Mesendoderm (in vitro differentiated cells): ENCODE data around the gene HEPHL1.
A peak's percentile ranks its signal among the peaks of the same experiment; 100 is the strongest.

Experiments used
- DNase-seq: peaks from one replicate; pipeline ENCODE4 v3.0.0; 2013
- H2AK5ac ChIP-seq: 2 replicates; pipeline ENCODE4 v1.6.1; 2013; ENCODE audit warnings: low read length, inconsistent platforms
- H2BK120ac ChIP-seq: 2 replicates; pipeline ENCODE4 v1.6.1; 2013; ENCODE audit warnings: low read depth, mild to moderate bottlenecking, low read length, moderate library complexity, mixed read lengths
- H2BK15ac ChIP-seq: replicated peaks from 2 replicates; pipeline ENCODE4 v1.6.1; 2013; ENCODE audit warnings: low read depth, mild to moderate bottlenecking, moderate library complexity
- H2BK5ac ChIP-seq: 2 replicates; pipeline ENCODE4 v1.6.1; 2013; ENCODE audit warnings: low read length, inconsistent platforms
- H3K18ac ChIP-seq: 2 replicates; pipeline ENCODE4 v1.6.1; 2013; ENCODE audit warnings: mild to moderate bottlenecking, low read length, mixed read lengths
- H3K23ac ChIP-seq: one replicate; pipeline ENCODE4 v1.6.1; 2013; ENCODE audit warnings: low read length
- H3K27ac ChIP-seq: 2 replicates; pipeline ENCODE4 v1.5.1; 2013; ENCODE audit warnings: low read depth, mild to moderate bottlenecking, inconsistent platforms, low read length, moderate library complexity
- H3K27me3 ChIP-seq: 2 replicates; pipeline ENCODE4 v1.6.1; 2013; ENCODE audit warnings: low read length, control low read depth, mild to moderate bottlenecking, inconsistent platforms; ENCODE audit not compliant: insufficient read depth, poor library complexity
- H3K36me3 ChIP-seq: 2 replicates; pipeline ENCODE4 v1.6.1; 2013; ENCODE audit warnings: low read length, inconsistent platforms; ENCODE audit not compliant: control insufficient read depth, insufficient read depth
- H3K4ac ChIP-seq: one replicate; pipeline ENCODE4 v1.6.1; 2013; ENCODE audit warnings: low read depth, mild to moderate bottlenecking, low read length, moderate library complexity
- H3K4me1 ChIP-seq: 2 replicates; pipeline ENCODE4 v1.6.1; 2013; ENCODE audit warnings: low read depth, low read length, inconsistent platforms; ENCODE audit not compliant: control insufficient read depth
- H3K4me2 ChIP-seq: 2 replicates; pipeline ENCODE4 v1.6.1; 2013; ENCODE audit warnings: low read length
- H3K4me3 ChIP-seq: 2 replicates; pipeline ENCODE4 v1.5.1; 2013; ENCODE audit warnings: mild to moderate bottlenecking, low read length
- H3K56ac ChIP-seq: one replicate; pipeline ENCODE4 v1.6.1; 2013; ENCODE audit warnings: low read length
- H3K79me1 ChIP-seq: 2 replicates; pipeline ENCODE4 v1.6.1; 2013; ENCODE audit warnings: low read length, inconsistent platforms
- H3K79me2 ChIP-seq: 2 replicates; pipeline ENCODE4 v1.6.1; 2013; ENCODE audit warnings: mild to moderate bottlenecking, low read length; ENCODE audit not compliant: control insufficient read depth, insufficient read depth
- H3K9ac ChIP-seq: 2 replicates; pipeline ENCODE4 v1.6.1; 2013; ENCODE audit warnings: low read length, inconsistent platforms
- H4K5ac ChIP-seq: one replicate; pipeline ENCODE4 v1.6.1; 2013; ENCODE audit warnings: low read length
- H4K8ac ChIP-seq: one replicate; pipeline ENCODE4 v1.6.1; 2013; ENCODE audit warnings: low read depth, mild to moderate bottlenecking, control low read depth, low read length, moderate library complexity
- WGBS: extraction: QIAGEN DNeasy Blood & Tissue Kit; methylation state at CpG from one replicate; pipeline ENCODE4 v1.1.7; 2013; ENCODE audit warnings: low lambda C conversion rate, missing lambda C conversion rate; ENCODE audit not compliant: insufficient coverage; ENCODE audit errors: extremely low coverage; 5-methylcytosine and 5-hydroxymethylcytosine counted together

The HEPHL1 gene

GRCh38 chr11:94150704-94151685 lies 129.8 kb downstream of the HEPHL1 start:
- peaks cover 20% of the 10 kb centered on the region for H3K4me1 ChIP-seq
- H2BK15ac ChIP-seq: no peak overlapping the region
- H3K4ac ChIP-seq: no peak overlapping the region
- H3K79me1 ChIP-seq: peaks cover 46% of the 10 kb centered on the region
- H3K9ac ChIP-seq: no peak overlapping the region
- H4K8ac ChIP-seq: no peak overlapping the region
- H3K27me3 ChIP-seq: no peaks in the 10 kb centered on the region
- H3K18ac ChIP-seq: no peak overlapping the region
- H4K5ac ChIP-seq: no peak overlapping the region
- H3K23ac ChIP-seq: no peak overlapping the region
- no peak overlapping the region for H2BK5ac ChIP-seq
- no CpG with 5 or more reads among the region's 4 CpGs for WGBS
- no peak overlapping the region for H2BK120ac ChIP-seq
- peaks cover 77% of the 10 kb centered on the region for H3K79me2 ChIP-seq
- H2AK5ac ChIP-seq: no peak overlapping the region
- no peaks in the 10 kb centered on the region for H3K36me3 ChIP-seq
- H3K4me3 ChIP-seq: no peak overlapping the region
- H3K4me2 ChIP-seq: no peak overlapping the region
- no peak overlapping the region for H3K56ac ChIP-seq
- no peak overlapping the region for H3K27ac ChIP-seq
- no peak for DNase-seq

GRCh38 chr11:94151903-94152677 lies 130.9 kb downstream of the HEPHL1 start:
- Histone ChIP-seq H3K27ac (no peak overlapping the region), H2BK120ac (no peak overlapping the region), H3K9ac (peak overlapping the region; percentile 10), H3K23ac (peak overlapping the region; percentile 17), H3K4me1 (peaks cover 20% of the 10 kb centered on the region), H2BK15ac (no peak overlapping the region), H3K4me3 (no peak overlapping the region), H3K18ac (no peak overlapping the region), H3K79me1 (peaks cover 42% of the 10 kb centered on the region), H3K56ac (no peak overlapping the region), H3K79me2 (peaks cover 74% of the 10 kb centered on the region), H2AK5ac (no peak overlapping the region), H3K27me3 (no peaks in the 10 kb centered on the region), H4K5ac (no peak overlapping the region), H3K36me3 (no peaks in the 10 kb centered on the region), H3K4ac (no peak overlapping the region), H4K8ac (no peak overlapping the region), H2BK5ac (no peak overlapping the region), H3K4me2 (no peak overlapping the region)
- peak; percentile 88 for DNase-seq
- no CpG with 5 or more reads among the region's 6 CpGs for WGBS

DNA sequence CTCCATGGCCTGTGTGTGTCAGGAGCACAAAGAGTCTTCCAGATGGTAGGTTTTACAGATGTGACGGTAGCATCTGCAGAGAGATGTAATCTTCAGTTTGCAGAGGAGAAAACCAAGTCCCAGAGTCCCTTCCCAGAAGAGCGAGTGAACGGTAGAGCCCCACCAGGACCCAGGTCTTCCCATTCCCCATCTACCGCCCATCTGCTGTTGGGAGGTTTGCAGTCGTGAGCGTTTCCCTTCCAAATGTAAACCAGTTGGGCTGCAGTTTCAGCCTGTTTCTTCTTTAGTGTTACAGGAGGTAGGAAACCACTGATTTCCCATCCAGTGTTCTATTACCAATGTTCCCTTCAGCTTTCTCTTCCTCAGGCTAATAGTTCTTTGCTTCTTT lies 131.5 kb downstream of the HEPHL1 start:
- peak overlapping the region; percentile 10 for H3K9ac ChIP-seq
- H3K27me3 ChIP-seq: no peaks in the 10 kb centered on the region
- peaks cover 20% of the 10 kb centered on the region for H3K4me1 ChIP-seq
- peak overlapping the region; percentile 17 for H3K23ac ChIP-seq
- no peak overlapping the region for H2BK15ac ChIP-seq
- peaks cover 69% of the 10 kb centered on the region for H3K79me2 ChIP-seq
- H3K56ac ChIP-seq: no peak overlapping the region
- H3K4ac ChIP-seq: no peak overlapping the region
- no peak overlapping the region for H3K4me3 ChIP-seq
- H2BK5ac ChIP-seq: no peak overlapping the region
- H3K79me1 ChIP-seq: peaks cover 37% of the 10 kb centered on the region
- H3K36me3 ChIP-seq: no peaks in the 10 kb centered on the region
- no peak overlapping the region for H2BK120ac ChIP-seq
- H3K18ac ChIP-seq: no peak overlapping the region
- H4K8ac ChIP-seq: no peak overlapping the region
- no CpG with 5 or more reads among the region's 6 CpGs for WGBS
- no peak overlapping the region for H4K5ac ChIP-seq
- no peak overlapping the region for H3K27ac ChIP-seq
- H3K4me2 ChIP-seq: no peak overlapping the region
- no peak for DNase-seq
- H2AK5ac ChIP-seq: no peak overlapping the region

DNA sequence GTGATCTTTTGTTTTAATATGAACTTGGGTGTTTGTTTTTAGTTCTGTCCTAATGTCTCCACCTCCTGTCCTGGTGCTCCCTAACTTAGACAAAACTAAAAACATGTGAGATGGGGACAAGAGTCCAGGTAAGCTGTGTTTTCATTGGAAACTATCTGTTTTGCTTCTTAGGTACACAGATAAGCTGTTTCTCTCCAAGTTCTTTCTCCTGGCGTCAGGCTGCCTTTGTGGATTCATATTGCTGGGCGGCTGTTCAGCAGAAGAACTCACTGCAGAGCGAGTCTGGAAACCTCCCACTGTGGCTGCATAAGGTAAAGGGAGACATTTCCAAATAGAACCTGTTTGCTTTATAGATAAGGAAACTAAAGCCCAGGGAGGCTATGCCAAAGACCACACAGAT lies 132.2 kb downstream of the HEPHL1 start:
- no peak overlapping the region for H2AK5ac ChIP-seq
- H2BK15ac ChIP-seq: no peak overlapping the region
- no peak overlapping the region for H3K4ac ChIP-seq
- H3K56ac ChIP-seq: no peak overlapping the region
- H3K4me1 ChIP-seq: peaks cover 20% of the 10 kb centered on the region
- no peak overlapping the region for H3K27ac ChIP-seq
- H3K79me2 ChIP-seq: peaks cover 63% of the 10 kb centered on the region
- no peak overlapping the region for H3K4me3 ChIP-seq
- H3K9ac ChIP-seq: no peak overlapping the region
- no peaks in the 10 kb centered on the region for H3K36me3 ChIP-seq
- peaks cover 36% of the 10 kb centered on the region for H3K79me1 ChIP-seq
- H4K5ac ChIP-seq: no peak overlapping the region
- no peak overlapping the region for H4K8ac ChIP-seq
- H2BK5ac ChIP-seq: no peak overlapping the region
- DNase-seq: no peak
- no peak overlapping the region for H3K18ac ChIP-seq
- no peaks in the 10 kb centered on the region for H3K27me3 ChIP-seq
- H2BK120ac ChIP-seq: no peak overlapping the region
- WGBS: no CpG with 5 or more reads among the region's 3 CpGs
- no peak overlapping the region for H3K23ac ChIP-seq
- H3K4me2 ChIP-seq: no peak overlapping the region

DNA sequence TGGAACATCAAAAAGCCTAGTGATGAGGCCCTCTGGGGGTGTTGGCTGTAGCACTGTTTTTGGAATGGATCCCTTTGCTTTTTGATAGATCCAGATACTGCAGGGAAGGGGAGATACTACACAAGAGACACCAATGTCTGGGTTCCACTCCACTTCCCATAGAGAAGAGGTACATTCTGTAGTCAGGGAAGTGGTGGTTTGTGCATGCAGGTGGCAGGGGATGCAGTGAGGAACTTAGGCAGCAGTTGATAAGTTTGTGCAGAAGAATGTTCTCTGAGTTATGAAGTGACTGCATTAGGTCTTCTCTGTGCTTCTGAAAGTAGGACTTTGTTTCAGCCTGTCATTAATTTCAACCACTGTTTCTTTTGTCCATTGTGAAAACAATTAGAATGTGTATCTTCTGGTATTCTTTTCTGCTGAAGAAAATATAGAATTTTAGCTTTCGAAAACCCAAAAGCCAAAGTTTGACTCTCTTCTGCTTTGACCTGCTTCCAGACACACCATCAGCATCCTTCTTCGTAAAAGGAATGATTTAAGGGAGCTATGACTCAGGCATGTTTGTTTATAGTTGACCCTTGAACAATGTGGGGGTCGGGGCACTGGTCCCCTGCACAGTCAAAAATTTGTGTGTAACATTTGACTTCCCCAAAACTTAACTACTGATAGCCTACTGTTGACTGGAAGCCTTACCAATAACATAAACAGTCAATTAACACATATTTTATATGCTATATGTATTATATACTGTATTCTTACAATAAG lies 133.1 kb downstream of the HEPHL1 start:
- Histone ChIP-seq H2BK15ac (no peak overlapping the region), H3K4me1 (peaks cover 20% of the 10 kb centered on the region), H3K4me3 (no peak overlapping the region), H3K18ac (no peak overlapping the region), H4K5ac (no peak overlapping the region), H2BK120ac (no peak overlapping the region), H3K79me2 (peaks cover 55% of the 10 kb centered on the region), H3K27ac (no peak overlapping the region), H3K4me2 (no peak overlapping the region), H3K36me3 (no peaks in the 10 kb centered on the region), H3K9ac (no peak overlapping the region), H2BK5ac (no peak overlapping the region), H3K27me3 (no peaks in the 10 kb centered on the region), H3K56ac (no peak overlapping the region), H3K4ac (no peak overlapping the region), H3K79me1 (peaks cover 34% of the 10 kb centered on the region), H3K23ac (no peak overlapping the region), H2AK5ac (no peak overlapping the region), H4K8ac (no peak overlapping the region)
- WGBS: no CpG with 5 or more reads among the region's 3 CpGs
- DNase-seq: no peak
